Measurements from ENCODE around the gene PRSS38.
"Not testable (repeated sequence)": the region's sequence is repeated elsewhere in the genome, so short reads cannot be mapped to it uniquely, and the experiment has no call there.

The PRSS38 gene

GRCh38 chr1:227846265-227846858 is 30.9 kb downstream of the PRSS38 start:
- DNase-seq (ENCODE audit: low read depth): no peak

- not testable (repeated sequence) for DNase-seq (ENCODE audit: low read depth)
Observed at GRCh38 chr1:227847046-227847445, 31.6 kb downstream of the PRSS38 start.

- DNase-seq (ENCODE audit: low read depth): no peak
Observed at GRCh38 chr1:227848430-227848932, 33.0 kb downstream of the PRSS38 start.

GRCh38 chr1:227849251-227849650 is 33.8 kb downstream of the PRSS38 start:
- DNase-seq (ENCODE audit: low read depth): no peak

GRCh38 chr1:227854189-227854588 is 38.7 kb downstream of the PRSS38 start:
- DNase-seq (ENCODE audit: low read depth): no peak

- DNase-seq (ENCODE audit: low read depth): no peak
Observed at GRCh38 chr1:227855687-227856086, 40.2 kb downstream of the PRSS38 start.

GRCh38 chr1:227856147-227856858 is 40.8 kb downstream of the PRSS38 start:
- DNase-seq (ENCODE audit: low read depth): no peak

- no peak for DNase-seq (ENCODE audit: low read depth)
Observed at GRCh38 chr1:227864882-227865281, 49.4 kb downstream of the PRSS38 start.

GRCh38 chr1:227869279-227869842 is 53.9 kb downstream of the PRSS38 start:
- DNase-seq (ENCODE audit: low read depth): no peak

GRCh38 chr1:227869851-227870305 is 54.4 kb downstream of the PRSS38 start:
- peak; percentile 24 for DNase-seq (ENCODE audit: low read depth)

- DNase-seq (ENCODE audit: low read depth): no peak
Observed at GRCh38 chr1:227870366-227870765, 54.9 kb downstream of the PRSS38 start.

GRCh38 chr1:227871892-227872291 is 56.4 kb downstream of the PRSS38 start:
- DNase-seq (ENCODE audit: low read depth): not testable (repeated sequence)

- not testable (repeated sequence) for DNase-seq (ENCODE audit: low read depth)
Observed at GRCh38 chr1:227877810-227878209, 62.3 kb downstream of the PRSS38 start.

GRCh38 chr1:227880342-227880924 is 65.0 kb downstream of the PRSS38 start:
- no peak for DNase-seq (ENCODE audit: low read depth)

- DNase-seq (ENCODE audit: low read depth): no peak
Observed at GRCh38 chr1:227883073-227883520, 67.6 kb downstream of the PRSS38 start.

- DNase-seq (ENCODE audit: low read depth): no peak
Observed at GRCh38 chr1:227883641-227884301, 68.3 kb downstream of the PRSS38 start.

- no peak for DNase-seq (ENCODE audit: low read depth)
Observed at GRCh38 chr1:227884370-227885134, 69.1 kb downstream of the PRSS38 start.

GRCh38 chr1:227885135-227885647 is 69.7 kb downstream of the PRSS38 start:
- no peak for DNase-seq (ENCODE audit: low read depth)

- no peak for DNase-seq (ENCODE audit: low read depth)
Observed at GRCh38 chr1:227885648-227886502, 70.4 kb downstream of the PRSS38 start.

GRCh38 chr1:227886503-227886961 is 71.1 kb downstream of the PRSS38 start:
- no peak for DNase-seq (ENCODE audit: low read depth)
